ENCODE data around the gene R3HDM2. TPM values are rescaled to one million over a fixed set of nuclear protein-coding genes. Genes with fewer than 3 reads are reported as not detected.

Gene R3HDM2
- total and polyA plus RNA-seq, 2 donors (not counting 1 experiment from before 2014, with no cell fraction given) = 21.3 to 22.8 TPM

DNA sequence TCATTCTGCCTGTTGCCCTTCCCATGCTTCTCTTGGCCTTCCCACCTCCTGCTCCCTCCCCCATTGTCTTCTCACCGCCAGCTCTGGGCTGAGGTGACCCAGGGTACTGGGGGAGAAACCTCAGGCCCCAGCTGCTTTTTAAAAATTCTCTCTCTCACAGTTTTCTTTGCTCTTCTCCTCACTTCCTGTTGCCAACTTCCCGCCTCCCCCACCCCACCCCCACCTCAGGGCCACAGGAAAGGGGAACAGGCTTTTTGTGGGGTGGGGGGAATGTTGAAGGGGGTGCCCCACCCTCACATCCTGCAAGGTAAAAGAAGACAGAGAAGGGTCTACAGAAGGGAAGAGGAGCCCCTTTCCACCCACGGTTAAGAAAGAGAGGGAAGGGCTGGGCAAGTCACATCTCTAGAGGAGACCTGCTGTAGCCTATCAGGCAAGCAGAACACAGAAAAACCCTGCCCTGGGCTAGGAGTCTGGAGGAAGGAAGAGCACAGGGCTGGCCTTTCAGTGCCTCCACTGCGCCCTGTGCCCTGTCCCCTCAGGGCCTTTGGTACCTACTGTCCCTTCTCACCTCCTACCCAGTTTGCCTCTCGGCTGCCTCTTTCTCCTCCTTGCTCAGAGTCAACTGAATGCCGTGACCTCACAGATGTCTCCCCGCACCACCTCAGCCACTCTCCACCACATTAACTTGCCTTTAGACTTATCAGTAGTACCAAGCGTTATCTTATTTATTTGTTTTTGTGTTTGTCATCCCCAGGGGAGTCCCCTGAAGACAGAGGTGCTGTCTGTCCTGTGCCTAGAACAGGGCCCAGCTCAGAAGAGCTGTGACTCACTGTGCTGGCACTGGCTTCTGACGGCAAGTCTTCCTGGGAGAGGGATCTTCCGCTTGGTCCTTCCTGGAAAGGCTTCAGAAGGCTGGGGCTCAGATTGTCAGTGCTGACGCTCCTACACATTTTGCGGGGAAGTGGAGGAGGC, 47.2 kb upstream of the R3HDM2 start:
- peak in 1 of 2 donors; percentile 50 for DNase-seq (ENCODE audit: low read depth in 2 of 2)
- H3K27me3 ChIP-seq (ENCODE audit: control insufficient read depth, insufficient read depth, low read length) = peaks cover 55% of the 10 kb centered on the region

DNA sequence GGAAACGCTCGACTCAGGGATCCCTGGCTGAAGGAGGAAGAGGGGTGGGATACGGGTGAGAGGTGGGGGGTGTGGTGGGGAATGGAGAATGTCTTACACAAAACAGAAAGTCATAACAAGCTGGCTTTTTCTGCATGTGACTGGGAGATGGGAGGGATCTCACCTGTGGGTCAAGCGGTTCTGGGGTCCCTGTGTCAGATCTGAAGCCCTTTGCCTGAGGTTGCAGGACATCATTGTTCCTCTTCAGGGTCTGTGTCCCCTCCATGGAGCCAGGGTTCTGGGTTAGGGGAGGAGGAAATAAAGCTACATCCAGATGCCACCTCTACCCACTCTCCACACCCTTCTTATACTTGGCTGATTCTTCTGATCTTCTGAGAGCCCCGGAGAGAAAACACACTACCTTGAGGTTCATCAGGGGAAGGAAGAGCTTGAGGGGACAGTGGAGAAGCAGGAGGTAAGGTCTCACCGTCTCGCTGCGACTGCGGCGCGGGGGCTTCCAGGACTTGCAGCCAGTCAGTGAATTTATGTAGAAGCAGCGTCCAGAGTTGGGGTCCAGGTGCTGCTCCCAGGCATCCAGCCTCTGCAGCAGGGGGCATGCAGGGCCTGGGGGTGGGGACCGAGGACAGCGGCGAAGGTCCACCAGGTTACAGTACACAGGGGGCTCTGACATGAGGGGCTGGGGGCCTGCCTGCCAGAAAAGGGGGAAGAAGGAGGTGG, 46.3 kb upstream of the R3HDM2 start:
- H3K4me1 ChIP-seq (ENCODE audit: control insufficient read depth, extremely low read depth, insufficient read depth, low read length) = no peaks in the 10 kb centered on the region
- peaks cover 63% of the 10 kb centered on the region for H3K27me3 ChIP-seq (ENCODE audit: control insufficient read depth, insufficient read depth, low read length)
- no peak overlapping the region for H2AFZ ChIP-seq (ENCODE audit: low read length)

More for the DNA sequence above, 47.2 kb upstream of the R3HDM2 start:
- no peaks in the 10 kb centered on the region for H4K20me1 ChIP-seq (ENCODE audit: control insufficient read depth, extremely low read depth, insufficient read depth, low read length)
- TF ChIP-seq, protein P1, sequence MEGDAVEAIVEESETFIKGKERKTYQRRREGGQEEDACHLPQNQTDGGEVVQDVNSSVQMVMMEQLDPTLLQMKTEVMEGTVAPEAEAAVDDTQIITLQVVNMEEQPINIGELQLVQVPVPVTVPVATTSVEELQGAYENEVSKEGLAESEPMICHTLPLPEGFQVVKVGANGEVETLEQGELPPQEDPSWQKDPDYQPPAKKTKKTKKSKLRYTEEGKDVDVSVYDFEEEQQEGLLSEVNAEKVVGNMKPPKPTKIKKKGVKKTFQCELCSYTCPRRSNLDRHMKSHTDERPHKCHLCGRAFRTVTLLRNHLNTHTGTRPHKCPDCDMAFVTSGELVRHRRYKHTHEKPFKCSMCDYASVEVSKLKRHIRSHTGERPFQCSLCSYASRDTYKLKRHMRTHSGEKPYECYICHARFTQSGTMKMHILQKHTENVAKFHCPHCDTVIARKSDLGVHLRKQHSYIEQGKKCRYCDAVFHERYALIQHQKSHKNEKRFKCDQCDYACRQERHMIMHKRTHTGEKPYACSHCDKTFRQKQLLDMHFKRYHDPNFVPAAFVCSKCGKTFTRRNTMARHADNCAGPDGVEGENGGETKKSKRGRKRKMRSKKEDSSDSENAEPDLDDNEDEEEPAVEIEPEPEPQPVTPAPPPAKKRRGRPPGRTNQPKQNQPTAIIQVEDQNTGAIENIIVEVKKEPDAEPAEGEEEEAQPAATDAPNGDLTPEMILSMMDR (conservative IDR thresholded peaks at IDR 0.05 in 1 of 2, IDR thresholded peaks at IDR 0.05 in 1 of 2; ENCODE audit: low read depth in 1 of 2, low read length in 2 of 2) = no peak
- peak; percentile 34 for TF ChIP-seq EZH2 (IDR thresholded peaks at IDR 0.05; ENCODE audit: low read length, missing control alignments)
- H3K79me2 ChIP-seq (ENCODE audit: control insufficient read depth, insufficient read depth, low read length) = no peaks in the 10 kb centered on the region
- peaks cover under 1% of the 10 kb centered on the region for H3K4me1 ChIP-seq (ENCODE audit: control insufficient read depth, extremely low read depth, insufficient read depth, low read length)
- H3K27ac ChIP-seq (ENCODE audit: insufficient read depth, low read length) = no peak overlapping the region
- no peak overlapping the region for H3K9ac ChIP-seq (ENCODE audit: insufficient read depth, low read length)
- no peaks in the 10 kb centered on the region for H3K9me3 ChIP-seq (ENCODE audit: control insufficient read depth, insufficient read depth, low read depth, low read length)
- H3K4me3 ChIP-seq (replicated peaks in 1 of 4; ENCODE audit: control extremely low read depth in 1 of 4, insufficient read depth in 1 of 4, low read depth in 3 of 4, low read length in 4 of 4) = no peak overlapping the region
- H3K4me2 ChIP-seq (ENCODE audit: extremely low read depth, insufficient read depth, low read length) = no peak overlapping the region
- no peaks in the 10 kb centered on the region for H3K36me3 ChIP-seq (ENCODE audit: control insufficient read depth, insufficient read depth, low read length)
- no peak overlapping the region for H2AFZ ChIP-seq (ENCODE audit: low read length)

More for the DNA sequence above, 46.3 kb upstream of the R3HDM2 start:
- Histone ChIP-seq H3K79me2 (ENCODE audit: control insufficient read depth, insufficient read depth, low read length) (no peaks in the 10 kb centered on the region), H3K36me3 (ENCODE audit: control insufficient read depth, insufficient read depth, low read length) (no peaks in the 10 kb centered on the region), H3K9me3 (ENCODE audit: control insufficient read depth, insufficient read depth, low read depth, low read length) (no peaks in the 10 kb centered on the region), H3K4me2 (ENCODE audit: extremely low read depth, insufficient read depth, low read length) (no peak overlapping the region), H3K9ac (ENCODE audit: insufficient read depth, low read length) (no peak overlapping the region), H3K4me3 (replicated peaks in 1 of 4; ENCODE audit: control extremely low read depth in 1 of 4, insufficient read depth in 1 of 4, low read depth in 3 of 4, low read length in 4 of 4) (no peak overlapping the region), H4K20me1 (ENCODE audit: control insufficient read depth, extremely low read depth, insufficient read depth, low read length) (no peaks in the 10 kb centered on the region), H3K27ac (ENCODE audit: insufficient read depth, low read length) (no peak overlapping the region)
- no peak for DNase-seq (ENCODE audit: low read depth in 2 of 2)
- no peak for TF ChIP-seq EZH2 (IDR thresholded peaks at IDR 0.05; ENCODE audit: low read length, missing control alignments)
- TF ChIP-seq, protein P1 (conservative IDR thresholded peaks at IDR 0.05 in 1 of 2, IDR thresholded peaks at IDR 0.05 in 1 of 2; ENCODE audit: low read depth in 1 of 2, low read length in 2 of 2) = no peak

Data from fibroblast of lung (primary cell).